HG02759 (cell line): ENCODE data around the gene DMD.

Experiments
- ATAC-seq: cut with Tn5 transposase; IDR thresholded peaks from one replicate; pipeline ENCODE4 v1.9.1; 2021; ENCODE audit warnings: mild to moderate bottlenecking, moderate library complexity; ENCODE audit not compliant: unreplicated experiment

DMD gene

DNA sequence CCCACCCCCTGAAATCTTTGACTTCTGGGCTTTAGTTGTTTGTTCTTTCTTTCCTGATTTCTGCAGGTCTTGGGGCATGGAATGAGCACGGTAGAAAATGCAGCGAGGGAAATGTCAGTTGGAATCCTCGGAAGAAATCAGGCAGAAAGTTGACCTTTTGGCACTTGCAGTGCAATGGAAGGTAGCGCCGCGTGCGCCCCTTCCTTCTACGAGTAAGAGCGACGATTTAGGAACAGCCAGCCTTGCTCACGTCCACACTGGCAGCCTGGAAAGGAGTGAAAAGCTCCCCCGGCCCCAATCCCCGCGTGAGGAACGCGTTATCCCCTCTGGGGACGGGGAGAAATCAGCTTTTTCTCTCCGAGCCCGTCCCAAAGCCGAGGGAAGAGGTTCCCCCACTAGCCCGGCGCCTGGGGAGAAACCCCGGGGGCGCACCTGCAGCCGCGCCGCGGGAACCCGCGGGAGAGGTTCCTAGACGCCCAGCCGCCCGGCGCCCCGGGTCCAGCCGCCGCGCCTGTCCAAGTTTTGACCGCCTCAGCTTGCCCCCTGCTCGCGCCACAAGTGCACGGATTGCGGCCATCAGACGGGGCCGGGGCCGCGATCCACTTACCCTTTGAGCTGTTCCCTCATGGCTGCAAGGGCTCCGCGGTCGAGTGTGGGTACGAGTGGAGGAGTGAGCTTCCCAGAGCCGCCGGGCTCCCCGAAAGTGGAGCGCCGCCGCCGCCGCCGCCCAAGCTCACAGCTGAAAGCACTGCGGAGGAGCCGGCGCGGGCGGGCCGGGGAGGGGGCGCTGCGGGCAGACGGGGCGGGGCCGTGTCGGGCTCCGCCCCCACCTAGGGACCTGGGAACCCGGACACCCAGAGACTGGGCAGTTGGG is 1944.9 kb downstream of the DMD start:
- ATAC-seq: peak; percentile 96

DNA sequence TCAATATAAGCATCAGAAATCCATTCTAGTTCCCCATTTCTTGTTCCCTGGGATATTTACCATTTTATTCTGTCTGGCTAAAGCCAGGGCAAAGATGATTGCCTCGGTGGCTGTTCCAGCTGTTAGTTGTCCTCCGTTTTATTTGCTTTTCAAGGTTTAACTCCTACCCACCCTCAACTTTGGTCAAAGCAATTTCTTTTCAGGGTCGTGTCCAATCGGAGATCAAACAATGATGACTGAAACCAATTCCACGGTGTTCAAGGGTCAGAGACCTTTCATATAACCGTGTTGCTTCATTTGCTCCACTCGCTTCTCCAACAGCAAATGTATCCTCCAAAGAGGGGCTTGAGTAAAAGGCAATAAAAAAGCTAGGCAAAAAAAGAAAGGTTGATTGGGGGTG is 1946.0 kb downstream of the DMD start:
- no peak for ATAC-seq

GRCh38 chrX:31260351-31260750 is 1951.0 kb downstream of the DMD start:
- ATAC-seq: no peak

GRCh38 chrX:31258166-31258565 is 1953.2 kb downstream of the DMD start:
- ATAC-seq: no peak

GRCh38 chrX:31255310-31256033 is 1955.9 kb downstream of the DMD start:
- ATAC-seq: no peak

DNA sequence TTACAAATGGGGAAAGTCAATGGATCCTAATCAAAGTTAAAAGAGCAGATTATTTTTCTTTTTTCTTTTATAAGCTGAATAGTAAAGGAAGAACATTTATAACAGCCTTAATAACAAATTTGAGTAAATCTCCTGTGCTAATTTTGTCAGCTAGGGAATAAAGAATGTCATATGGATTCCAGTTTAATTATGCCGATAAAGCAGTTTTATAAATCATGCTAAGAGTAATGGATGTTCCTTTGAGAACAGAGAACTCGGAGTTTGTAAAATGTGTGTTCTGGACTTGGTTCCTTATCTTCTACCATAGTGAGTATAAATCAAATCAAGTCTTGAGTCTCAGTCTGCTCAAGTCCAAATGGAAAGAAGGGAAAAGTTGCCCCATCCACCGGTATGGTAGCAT is 1959.2 kb downstream of the DMD start:
- no peak for ATAC-seq

DNA sequence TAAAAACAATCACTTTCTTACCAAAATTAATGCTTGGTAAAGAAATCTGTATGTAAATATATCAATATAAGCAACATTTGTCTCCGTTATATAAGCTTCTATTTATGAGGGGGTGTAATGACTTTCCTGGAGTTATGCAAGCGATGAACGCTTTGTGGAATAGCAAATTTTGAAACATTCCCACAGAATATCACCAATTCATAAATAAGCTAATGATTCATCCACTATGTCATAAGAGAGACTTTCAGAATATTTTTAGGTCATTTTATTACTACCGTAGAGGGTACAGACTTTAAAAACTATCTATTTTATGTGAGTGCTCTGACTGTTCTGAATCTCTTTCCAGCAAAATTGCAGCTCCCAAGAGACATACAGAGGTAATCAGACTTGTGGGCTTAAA is 1960.0 kb downstream of the DMD start:
- no peak for ATAC-seq

- peak; percentile 91 for ATAC-seq
Measured at GRCh38 chrX:31245714-31246113, 1965.6 kb downstream of the DMD start.

DNA sequence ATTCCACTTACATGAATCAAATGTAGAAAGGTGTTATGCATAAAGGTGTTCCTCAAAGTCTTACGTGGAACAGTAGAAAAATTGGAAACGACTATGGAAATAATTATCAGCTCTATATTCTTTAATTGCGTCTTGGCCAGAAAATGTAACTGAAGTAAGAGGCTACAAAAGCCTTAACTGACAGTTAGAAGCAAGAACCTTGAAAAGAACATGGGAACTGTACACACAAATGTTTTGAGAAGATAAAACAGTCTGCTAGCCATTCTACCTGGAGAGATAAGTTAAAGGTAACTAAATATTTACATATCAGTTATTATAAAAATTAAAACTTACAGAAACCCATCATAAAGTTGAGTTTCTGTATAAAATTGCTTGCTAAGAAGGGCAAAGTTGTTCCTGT is 1967.5 kb downstream of the DMD start:
- no peak for ATAC-seq

DNA sequence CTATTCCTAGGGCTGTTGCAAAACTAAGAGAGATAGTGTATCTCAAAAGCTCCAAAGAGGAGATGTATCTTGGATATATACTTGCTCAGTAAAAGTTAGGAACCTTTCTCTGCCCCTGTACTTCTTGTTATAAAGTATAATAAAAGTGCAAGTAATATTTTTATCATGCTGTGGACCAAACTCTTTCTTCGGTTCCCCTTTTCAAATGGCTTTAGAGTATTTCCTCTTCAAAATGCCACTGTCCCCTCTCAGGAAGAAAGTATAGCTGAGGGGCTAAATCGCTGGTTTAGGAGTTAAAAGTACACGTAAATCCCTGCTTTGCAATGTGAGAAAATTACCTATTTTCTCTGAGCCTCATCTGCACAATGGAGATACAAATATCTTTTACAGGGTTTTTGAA is 1970.4 kb downstream of the DMD start:
- no peak for ATAC-seq

DNA sequence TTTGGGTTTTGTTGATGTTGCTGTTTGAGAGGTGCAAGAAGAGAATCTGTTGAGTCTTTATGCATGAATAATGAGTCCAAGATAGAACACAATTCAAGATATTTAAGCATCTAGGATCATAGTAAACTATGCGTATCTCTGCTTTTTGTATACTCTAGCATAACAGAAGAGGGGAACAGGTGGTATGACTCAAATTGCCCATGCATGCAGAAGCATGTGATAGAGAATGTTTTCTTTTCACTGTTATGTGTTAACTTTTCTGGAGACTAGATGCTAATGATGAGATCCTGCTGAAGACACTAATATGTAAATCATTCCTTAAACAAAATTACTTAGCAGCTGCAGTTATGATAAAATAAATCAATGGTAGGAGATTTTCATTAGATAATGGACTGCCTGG is 1974.2 kb downstream of the DMD start:
- peak; percentile 57 for ATAC-seq

GRCh38 chrX:31236231-31236630 is 1975.1 kb downstream of the DMD start:
- ATAC-seq: peak; percentile 65

DNA sequence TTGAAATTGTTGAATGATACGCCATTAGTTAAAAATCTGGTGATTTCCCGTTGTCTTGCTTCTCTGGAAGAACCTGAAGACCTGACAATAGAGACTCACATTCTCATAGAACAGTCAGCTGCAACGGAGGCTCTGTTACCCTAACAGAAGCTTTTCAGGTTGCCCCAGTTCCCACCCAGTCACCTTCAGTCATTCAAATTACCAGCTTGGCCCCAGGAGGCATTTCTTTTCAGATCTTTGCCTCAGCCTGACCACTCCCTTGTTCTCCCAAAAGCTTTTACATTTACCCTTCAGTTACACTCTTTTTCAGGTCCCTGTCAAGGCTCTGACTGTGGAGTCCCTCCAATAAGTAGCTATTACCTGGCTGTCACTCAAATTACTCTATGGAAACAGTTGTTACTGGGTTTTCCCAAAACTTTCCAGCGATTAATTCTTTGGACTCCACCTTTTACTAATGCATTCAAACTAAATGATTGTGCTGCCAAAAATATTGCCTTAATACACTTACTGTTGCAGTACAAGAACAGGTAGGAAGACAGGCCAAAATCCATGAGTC is 1977.3 kb downstream of the DMD start:
- ATAC-seq: no peak

- no peak for ATAC-seq
Measured at GRCh38 chrX:31232506-31232905, 1978.8 kb downstream of the DMD start.

GRCh38 chrX:31228909-31229308 is 1982.4 kb downstream of the DMD start:
- peak; percentile 83 for ATAC-seq

GRCh38 chrX:31228415-31228832 is 1982.9 kb downstream of the DMD start:
- ATAC-seq: no peak

- no peak for ATAC-seq
Measured at GRCh38 chrX:31227250-31227649, 1984.1 kb downstream of the DMD start.

GRCh38 chrX:31225819-31226218 is 1985.5 kb downstream of the DMD start:
- ATAC-seq: no peak

GRCh38 chrX:31224381-31225012 is 1986.9 kb downstream of the DMD start:
- ATAC-seq: no peak

DNA sequence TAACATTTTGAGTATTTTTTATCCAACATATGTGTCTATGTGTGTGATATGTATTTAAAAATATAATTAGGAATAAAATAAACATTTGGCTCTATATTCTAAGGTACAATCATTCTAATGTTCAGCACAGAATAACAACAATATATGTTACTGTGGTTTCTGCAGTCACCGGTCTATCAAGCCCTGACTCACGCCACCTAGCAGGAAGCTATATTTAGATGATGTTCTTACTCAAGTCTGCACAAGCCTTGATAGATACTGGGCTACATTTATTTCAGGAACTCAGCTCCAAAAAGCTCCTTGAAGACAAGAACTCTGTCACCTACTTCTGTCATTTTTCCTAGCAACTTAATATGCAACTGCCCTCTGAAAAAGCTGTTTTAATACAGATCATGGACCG is 1987.5 kb downstream of the DMD start:
- peak; percentile 79 for ATAC-seq

DNA sequence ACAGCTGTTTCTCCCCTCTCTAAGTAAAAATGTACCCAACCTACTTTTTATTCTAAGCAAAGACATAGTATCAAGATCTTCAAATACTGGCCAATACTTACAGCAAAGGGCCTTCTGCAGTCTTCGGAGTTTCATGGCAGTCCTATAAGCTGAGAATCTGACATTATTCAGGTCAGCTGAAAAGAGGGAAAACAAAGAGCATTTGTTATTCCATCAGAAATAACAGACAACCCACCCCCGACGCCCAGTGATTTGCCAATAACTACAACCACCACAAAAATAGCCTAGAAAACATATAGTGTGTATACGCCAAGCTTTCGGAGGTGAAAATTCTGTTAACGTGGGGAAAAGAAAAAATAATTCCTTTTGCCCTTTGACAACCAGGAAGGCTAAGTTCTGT is 1988.4 kb downstream of the DMD start:
- ATAC-seq: no peak
